HG02759 (cell line): Measurements from ENCODE around the gene COMMD4.
A peak's percentile ranks its signal among the peaks of the same experiment; 100 is the strongest.
"Not testable (repeated sequence)": the region's sequence is repeated elsewhere in the genome, so short reads cannot be mapped to it uniquely, and the experiment has no call there.

ENCODE experiments used
- ATAC-seq: cut with Tn5 transposase; IDR thresholded peaks from one replicate; pipeline ENCODE4 v1.9.1; 2021; ENCODE audit warnings: mild to moderate bottlenecking, moderate library complexity; ENCODE audit not compliant: unreplicated experiment

COMMD4 gene

GRCh38 chr15:75335705-75336355 is at the start of gene COMMD4:
Gene COMMD4 (plus strand): TSS chr15:75336063. CDS start chr15:75336090, 27 bp downstream.
- ATAC-seq = peak; percentile 86

DNA sequence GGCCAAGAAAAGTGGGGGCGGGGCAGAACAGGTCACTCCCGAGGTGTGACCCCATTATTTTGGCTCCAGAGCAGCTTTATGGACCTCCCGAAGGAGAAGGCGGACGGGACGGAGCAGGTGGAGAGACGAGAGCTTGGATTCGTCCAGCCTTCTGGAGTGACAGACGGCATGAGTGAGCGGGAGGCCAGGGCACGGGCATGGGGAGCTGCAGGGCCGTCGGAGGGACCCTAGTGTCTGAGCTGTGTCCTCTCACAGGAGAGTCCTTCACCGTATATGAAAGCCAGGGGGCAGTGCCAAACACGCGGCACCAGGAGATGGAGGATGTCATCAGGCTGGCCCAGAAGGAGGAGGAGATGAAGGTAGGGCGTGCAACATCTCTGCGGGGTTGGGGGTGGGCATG is 42.2 kb upstream of the COMMD4 start:
- not testable (repeated sequence) for ATAC-seq

GRCh38 chr15:75298541-75299310 is 37.1 kb upstream of the COMMD4 start:
- ATAC-seq = peak; percentile 50

DNA sequence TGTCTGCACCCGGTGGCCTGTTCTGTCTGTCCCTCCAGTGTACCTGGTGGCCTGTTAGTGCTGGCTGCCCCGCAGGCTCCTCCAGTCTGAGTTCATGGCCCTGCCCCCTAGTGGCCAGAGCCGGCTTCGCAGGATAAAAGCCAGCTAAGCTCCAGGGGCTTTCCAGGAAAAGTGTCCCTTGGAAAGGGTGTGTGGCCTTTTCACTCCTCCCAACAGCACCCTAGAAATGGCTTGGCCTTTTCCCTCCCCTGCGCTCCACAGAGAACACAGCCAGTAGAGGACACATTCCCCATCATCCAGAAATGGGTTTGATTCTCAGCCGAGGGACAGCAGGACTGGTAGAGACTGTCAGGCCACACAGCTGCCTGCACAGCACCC is 36.6 kb upstream of the COMMD4 start:
- ATAC-seq = peak; percentile 55

DNA sequence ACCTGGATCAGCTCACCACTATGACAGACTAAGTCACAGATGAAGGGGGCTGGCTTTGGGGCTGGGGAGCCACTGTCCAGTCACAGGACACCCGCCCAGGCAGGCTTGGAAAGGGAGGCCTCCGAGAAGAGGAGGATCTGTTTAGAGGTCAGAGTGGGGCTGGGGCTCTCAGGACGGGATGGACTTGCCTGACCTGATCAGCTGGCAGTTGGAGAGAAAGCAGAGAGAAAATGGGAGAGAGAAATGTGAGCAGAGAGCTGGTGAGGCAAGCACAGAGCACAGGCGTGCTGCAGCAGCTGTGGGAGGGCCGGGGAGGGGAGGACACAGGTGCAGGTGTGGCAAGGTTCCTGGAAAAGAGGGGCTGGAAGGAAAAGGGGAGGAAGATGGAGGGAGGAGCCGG is 35.8 kb upstream of the COMMD4 start:
- ATAC-seq = not testable (repeated sequence)

GRCh38 chr15:75302318-75302717 is 33.5 kb upstream of the COMMD4 start:
- ATAC-seq = no peak

GRCh38 chr15:75302753-75303152 is 33.1 kb upstream of the COMMD4 start:
- ATAC-seq = not testable (repeated sequence)

GRCh38 chr15:75306188-75306587 is 29.7 kb upstream of the COMMD4 start:
- ATAC-seq = no peak

DNA sequence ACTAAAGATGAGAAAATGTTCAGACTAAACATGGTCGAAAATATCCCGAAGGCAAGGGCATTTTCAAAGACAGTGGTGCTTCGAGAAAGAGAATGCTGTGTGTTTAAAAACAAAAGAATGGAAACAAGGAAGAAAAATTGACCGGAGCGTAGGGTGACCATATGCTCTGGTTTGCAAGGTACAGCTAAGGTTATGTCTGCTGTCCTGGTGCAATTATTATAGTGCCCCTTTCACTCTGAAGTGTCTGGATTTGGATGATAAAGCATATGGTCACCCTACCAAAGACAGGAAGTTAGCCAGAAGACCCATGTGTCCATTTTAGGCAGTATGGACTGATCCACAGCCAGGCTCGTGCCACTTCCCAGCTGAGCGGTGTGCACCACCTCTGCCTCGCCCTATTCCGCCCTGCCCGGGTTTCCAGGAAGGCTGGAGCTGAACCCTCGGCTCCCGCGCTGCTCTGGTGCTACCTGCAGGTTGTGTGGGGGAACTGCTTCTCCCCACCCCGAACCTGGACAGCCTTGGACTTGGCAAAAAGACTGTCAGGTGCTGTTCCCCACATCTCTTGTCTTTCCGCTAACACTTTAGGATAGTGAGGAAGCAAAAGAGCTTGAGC is 28.0 kb upstream of the COMMD4 start:
- no peak for ATAC-seq

GRCh38 chr15:75309711-75310110 is 26.2 kb upstream of the COMMD4 start:
- no peak for ATAC-seq

- ATAC-seq = not testable (repeated sequence)
Observed at GRCh38 chr15:75312548-75312947, 23.3 kb upstream of the COMMD4 start.

DNA sequence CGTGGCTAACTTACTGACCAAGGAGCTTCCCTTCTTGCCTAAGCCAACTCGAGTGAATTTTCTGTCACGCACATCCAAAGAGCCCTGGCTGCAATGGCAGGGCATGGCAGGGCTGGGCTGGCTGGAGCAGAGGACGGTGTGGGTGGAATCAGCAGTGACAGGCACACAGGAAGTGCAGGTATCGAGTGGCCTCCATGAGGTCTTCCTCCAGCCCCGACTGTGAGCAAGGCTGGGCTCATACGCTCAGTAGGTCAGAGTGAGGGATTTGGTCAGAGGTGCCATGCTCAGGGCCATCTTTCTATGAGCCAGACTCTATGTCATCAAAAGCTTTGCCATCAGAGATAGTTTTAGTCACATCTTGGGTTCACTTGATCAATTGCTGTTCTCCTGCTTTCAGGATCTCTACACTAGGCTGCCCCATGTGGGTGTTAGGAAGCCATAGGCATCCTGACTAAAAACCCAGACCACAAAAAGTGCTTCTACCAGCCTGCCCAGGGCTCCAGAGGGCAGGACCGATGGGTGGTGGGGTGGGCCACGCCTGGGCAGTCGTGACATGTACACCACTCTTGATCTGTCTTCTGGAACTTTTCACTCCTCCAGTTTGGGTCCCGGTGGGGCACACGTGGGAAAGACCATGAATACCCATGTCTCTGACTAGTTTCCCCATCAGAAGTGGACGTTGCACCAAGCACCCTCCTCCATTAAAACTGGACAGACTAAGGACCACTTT is 22.6 kb upstream of the COMMD4 start:
- ATAC-seq = no peak

- ATAC-seq = no peak
Observed at GRCh38 chr15:75314552-75315290, 21.1 kb upstream of the COMMD4 start.

GRCh38 chr15:75319231-75319897 is 16.5 kb upstream of the COMMD4 start:
- ATAC-seq = not testable (repeated sequence)

GRCh38 chr15:75321711-75322110 is 14.2 kb upstream of the COMMD4 start:
- no peak for ATAC-seq

DNA sequence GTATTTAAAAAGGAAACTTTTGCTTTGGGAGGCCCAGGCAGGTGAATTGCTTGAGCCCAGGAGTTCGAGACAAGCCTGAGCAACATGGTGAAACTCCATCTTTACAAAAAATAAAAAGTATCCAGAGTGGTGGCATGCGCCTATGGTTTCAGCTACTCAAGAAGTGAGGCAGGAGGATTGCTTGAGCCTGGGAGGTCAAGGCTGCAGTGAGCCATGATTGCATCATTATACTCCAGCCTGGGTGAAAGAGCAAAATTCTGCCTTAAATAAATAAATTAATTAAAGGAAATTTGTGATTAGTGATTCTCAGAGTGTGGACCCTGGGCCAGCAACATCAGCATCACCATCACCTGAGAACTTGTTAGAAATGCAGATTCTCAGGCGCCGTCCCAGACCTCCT is 9.9 kb upstream of the COMMD4 start:
- no peak for ATAC-seq

DNA sequence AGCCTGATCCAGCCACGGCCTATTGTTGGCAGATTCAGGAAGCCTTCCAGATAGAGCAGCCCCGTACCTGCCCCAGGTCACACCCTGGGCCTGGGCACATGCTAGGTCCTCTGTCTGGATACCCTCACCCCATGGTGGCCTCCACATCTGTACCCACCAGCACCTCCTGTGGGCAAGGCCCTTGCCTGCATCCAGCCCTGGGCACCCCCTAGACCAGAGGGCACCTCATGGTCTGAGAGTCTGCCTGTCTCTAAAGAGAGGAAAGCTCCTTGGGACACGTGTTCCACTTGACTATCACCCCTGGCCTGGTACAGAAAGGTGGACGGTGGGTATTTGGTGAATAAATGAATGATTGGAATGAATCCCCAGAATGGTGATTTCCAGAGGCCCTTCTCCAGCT is 8.9 kb upstream of the COMMD4 start:
- ATAC-seq = no peak

DNA sequence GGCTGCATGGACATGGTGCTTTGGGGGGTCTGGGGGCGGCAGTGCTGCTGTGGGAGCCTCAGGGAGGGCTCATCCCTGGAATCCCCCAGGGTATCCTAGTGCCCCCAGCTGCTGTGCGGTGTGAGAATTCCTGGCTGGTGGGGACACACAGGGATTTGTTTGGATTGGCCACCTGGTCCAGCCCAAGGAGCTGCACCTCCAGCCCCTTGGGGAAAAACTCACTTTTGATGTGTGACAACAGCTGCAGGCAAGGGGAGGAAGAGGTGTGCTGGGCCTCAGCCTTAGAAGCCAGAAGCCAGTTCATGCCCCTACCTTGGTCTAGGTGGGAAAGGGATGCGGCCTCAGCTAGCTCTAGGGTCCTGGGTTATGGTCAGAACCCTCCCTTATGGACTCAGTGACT is 8.4 kb upstream of the COMMD4 start:
- ATAC-seq = no peak

DNA sequence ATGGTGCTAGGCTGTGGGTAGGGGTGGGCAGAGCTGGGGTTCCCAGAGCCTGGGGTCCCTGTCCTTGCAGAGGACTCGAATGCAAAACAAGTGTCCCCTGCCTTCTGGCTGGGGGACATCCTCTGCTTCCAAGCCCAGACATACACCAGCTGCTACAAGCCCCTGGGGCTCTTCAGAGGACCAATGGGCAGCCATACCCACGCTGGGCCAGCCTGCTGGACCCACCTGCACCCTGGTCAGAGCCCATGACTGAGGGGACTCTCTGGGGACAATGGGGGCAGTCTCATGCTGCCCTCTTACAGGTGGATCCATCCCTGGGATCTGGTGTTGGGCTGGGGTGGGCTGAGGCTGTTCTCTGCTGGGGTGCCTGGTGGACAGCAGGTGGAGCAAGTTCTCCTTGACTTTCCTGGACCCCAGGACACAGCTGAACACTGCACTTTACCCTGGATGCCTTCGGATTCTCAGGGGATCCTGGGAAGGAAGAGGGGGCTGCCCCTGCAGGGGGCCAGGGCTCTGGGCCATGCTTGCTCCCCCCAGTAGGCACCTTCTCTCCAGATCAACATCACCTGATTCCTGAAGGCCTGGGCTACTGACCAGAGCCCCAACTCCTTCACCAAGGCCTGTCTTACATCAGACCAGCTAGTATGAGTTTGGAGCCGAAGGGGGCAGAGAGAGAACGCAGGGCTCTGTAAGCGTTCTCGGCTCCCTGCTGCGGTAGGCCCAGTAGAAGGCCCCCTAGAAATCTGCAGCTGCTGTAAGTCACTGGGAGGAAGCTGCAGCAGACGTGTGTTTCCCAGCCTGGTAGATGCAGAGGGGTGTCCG is 7.2 kb upstream of the COMMD4 start:
- ATAC-seq = no peak
